ENCODE results near the gene BABAM2. TPM values are rescaled to one million over a fixed set of nuclear protein-coding genes. Genes with fewer than 3 reads are reported as not detected.

The BABAM2 gene
- total RNA-seq, 1 donor: 42.0 TPM

GRCh38 chr2:28030600-28030999 lies 140.1 kb downstream of the BABAM2 start:
- Histone ChIP-seq H3K27ac (ENCODE audit: low read depth, low read length) (peak overlapping the region; percentile 5), H3K9me3 (ENCODE audit: low read depth, low read length) (no peaks in the 10 kb centered on the region), H2AFZ (ENCODE audit: low read length) (no peak overlapping the region), H3K36me3 (ENCODE audit: insufficient read depth, low read length) (no peaks in the 10 kb centered on the region), H3K4me1 (ENCODE audit: insufficient read depth, low read length) (peaks cover 3% of the 10 kb centered on the region), H3K4me3 (ENCODE audit: insufficient read depth, low read length) (no peak overlapping the region), H4K20me1 (ENCODE audit: insufficient read depth, low read length) (no peaks in the 10 kb centered on the region), H3K27me3 (ENCODE audit: insufficient read depth, low read length) (no peaks in the 10 kb centered on the region), H3K4me2 (ENCODE audit: insufficient read depth, low read length) (no peak overlapping the region), H3K79me2 (ENCODE audit: insufficient read depth, low read length) (no peaks in the 10 kb centered on the region)
- TF ChIP-seq, protein P1, sequence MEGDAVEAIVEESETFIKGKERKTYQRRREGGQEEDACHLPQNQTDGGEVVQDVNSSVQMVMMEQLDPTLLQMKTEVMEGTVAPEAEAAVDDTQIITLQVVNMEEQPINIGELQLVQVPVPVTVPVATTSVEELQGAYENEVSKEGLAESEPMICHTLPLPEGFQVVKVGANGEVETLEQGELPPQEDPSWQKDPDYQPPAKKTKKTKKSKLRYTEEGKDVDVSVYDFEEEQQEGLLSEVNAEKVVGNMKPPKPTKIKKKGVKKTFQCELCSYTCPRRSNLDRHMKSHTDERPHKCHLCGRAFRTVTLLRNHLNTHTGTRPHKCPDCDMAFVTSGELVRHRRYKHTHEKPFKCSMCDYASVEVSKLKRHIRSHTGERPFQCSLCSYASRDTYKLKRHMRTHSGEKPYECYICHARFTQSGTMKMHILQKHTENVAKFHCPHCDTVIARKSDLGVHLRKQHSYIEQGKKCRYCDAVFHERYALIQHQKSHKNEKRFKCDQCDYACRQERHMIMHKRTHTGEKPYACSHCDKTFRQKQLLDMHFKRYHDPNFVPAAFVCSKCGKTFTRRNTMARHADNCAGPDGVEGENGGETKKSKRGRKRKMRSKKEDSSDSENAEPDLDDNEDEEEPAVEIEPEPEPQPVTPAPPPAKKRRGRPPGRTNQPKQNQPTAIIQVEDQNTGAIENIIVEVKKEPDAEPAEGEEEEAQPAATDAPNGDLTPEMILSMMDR (IDR thresholded peaks at IDR 0.05; ENCODE audit: extremely low read depth, low read depth, low read length): no peak
- DNase-seq (ENCODE audit: insufficient read length, low spot score, missing footprints): no peak

DNA sequence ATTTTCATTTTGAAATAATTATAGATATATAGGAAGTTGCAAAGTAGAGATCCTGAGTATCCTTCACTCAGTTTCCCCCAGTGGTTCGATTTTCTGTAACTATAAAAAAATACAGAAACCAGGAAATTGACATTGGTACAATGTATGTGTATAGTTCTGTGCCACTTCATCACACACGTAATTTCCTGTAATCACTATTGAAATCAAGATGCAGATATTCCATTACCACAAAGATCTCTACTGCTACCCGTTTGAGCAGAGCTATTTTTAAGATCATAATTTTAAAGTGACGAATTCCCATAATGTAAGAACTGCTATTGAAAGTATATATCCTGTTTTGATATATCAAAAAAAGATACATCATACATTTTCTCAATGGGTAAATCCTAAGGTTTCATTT lies 142.3 kb downstream of the BABAM2 start:
- TF ChIP-seq, protein P1 (IDR thresholded peaks at IDR 0.05; ENCODE audit: extremely low read depth, low read depth, low read length): no peak
- no peak overlapping the region for H3K4me2 ChIP-seq (ENCODE audit: insufficient read depth, low read length)
- H4K20me1 ChIP-seq (ENCODE audit: insufficient read depth, low read length): no peaks in the 10 kb centered on the region
- no peak overlapping the region for H3K27ac ChIP-seq (ENCODE audit: low read depth, low read length)
- H2AFZ ChIP-seq (ENCODE audit: low read length): no peak overlapping the region
- no peaks in the 10 kb centered on the region for H3K9me3 ChIP-seq (ENCODE audit: low read depth, low read length)
- H3K4me3 ChIP-seq (ENCODE audit: insufficient read depth, low read length): no peak overlapping the region
- H3K79me2 ChIP-seq (ENCODE audit: insufficient read depth, low read length): no peaks in the 10 kb centered on the region
- H3K36me3 ChIP-seq (ENCODE audit: insufficient read depth, low read length): no peaks in the 10 kb centered on the region
- DNase-seq (ENCODE audit: insufficient read length, low spot score, missing footprints): no peak
- H3K27me3 ChIP-seq (ENCODE audit: insufficient read depth, low read length): no peaks in the 10 kb centered on the region
- H3K4me1 ChIP-seq (ENCODE audit: insufficient read depth, low read length): peaks cover 3% of the 10 kb centered on the region

DNA sequence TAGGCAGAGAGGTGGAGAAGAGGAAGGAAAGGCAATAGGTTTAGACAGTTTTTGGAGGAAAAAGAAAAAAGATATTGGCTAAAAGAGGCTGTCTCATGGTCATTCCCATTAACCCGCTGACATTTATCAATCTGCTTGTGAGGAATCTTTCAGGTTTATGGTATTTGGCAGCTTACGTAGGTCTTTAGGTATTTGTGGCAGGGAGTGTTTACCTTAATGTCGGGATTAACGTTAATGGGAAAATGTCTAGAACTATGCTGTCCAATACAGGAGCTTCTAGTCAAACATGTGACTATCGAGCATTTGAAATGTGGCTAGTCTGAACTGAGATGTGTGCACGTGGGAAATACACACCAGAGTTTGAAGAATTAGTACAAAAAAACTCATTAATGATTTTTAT lies 144.2 kb downstream of the BABAM2 start:
- no peak overlapping the region for H2AFZ ChIP-seq (ENCODE audit: low read length)
- no peak for DNase-seq (ENCODE audit: insufficient read length, low spot score, missing footprints)
- no peaks in the 10 kb centered on the region for H3K27me3 ChIP-seq (ENCODE audit: insufficient read depth, low read length)
- no peak overlapping the region for H3K4me3 ChIP-seq (ENCODE audit: insufficient read depth, low read length)
- TF ChIP-seq, protein P1 (IDR thresholded peaks at IDR 0.05; ENCODE audit: extremely low read depth, low read depth, low read length): no peak
- H3K4me1 ChIP-seq (ENCODE audit: insufficient read depth, low read length): peaks cover 3% of the 10 kb centered on the region
- no peak overlapping the region for H3K27ac ChIP-seq (ENCODE audit: low read depth, low read length)
- H3K36me3 ChIP-seq (ENCODE audit: insufficient read depth, low read length): no peaks in the 10 kb centered on the region
- H4K20me1 ChIP-seq (ENCODE audit: insufficient read depth, low read length): no peaks in the 10 kb centered on the region
- no peak overlapping the region for H3K4me2 ChIP-seq (ENCODE audit: insufficient read depth, low read length)
- no peaks in the 10 kb centered on the region for H3K79me2 ChIP-seq (ENCODE audit: insufficient read depth, low read length)
- no peaks in the 10 kb centered on the region for H3K9me3 ChIP-seq (ENCODE audit: low read depth, low read length)

DNA sequence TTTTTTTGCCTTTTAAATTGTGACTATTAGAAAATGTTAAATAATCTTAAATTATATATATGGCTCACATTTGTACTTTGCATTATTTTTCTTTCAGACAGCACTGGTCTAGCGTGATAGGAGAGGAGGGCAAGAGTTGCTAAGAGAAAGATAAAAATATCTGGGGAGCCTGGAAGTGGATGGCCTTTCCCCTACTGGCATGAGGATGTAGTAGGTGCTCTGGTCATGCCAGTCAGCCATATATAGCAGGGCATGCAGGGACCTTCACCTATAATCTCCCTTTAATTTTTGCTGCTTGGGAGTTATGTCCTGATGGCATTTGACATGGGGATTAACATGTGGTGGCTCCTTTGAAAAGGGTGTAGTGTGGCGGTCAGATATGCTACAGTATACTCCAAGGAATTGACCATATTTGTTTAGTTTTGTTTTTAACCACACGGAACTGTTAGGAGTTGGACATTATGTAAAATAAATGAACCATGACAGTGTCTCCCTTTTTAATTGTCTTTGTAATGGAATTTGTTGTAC lies 144.7 kb downstream of the BABAM2 start:
- H3K36me3 ChIP-seq (ENCODE audit: insufficient read depth, low read length): no peaks in the 10 kb centered on the region
- no peaks in the 10 kb centered on the region for H3K79me2 ChIP-seq (ENCODE audit: insufficient read depth, low read length)
- peaks cover 3% of the 10 kb centered on the region for H3K4me1 ChIP-seq (ENCODE audit: insufficient read depth, low read length)
- TF ChIP-seq, protein P1 (IDR thresholded peaks at IDR 0.05; ENCODE audit: extremely low read depth, low read depth, low read length): no peak
- no peaks in the 10 kb centered on the region for H3K27me3 ChIP-seq (ENCODE audit: insufficient read depth, low read length)
- H3K4me2 ChIP-seq (ENCODE audit: insufficient read depth, low read length): no peak overlapping the region
- H2AFZ ChIP-seq (ENCODE audit: low read length): no peak overlapping the region
- no peak for DNase-seq (ENCODE audit: insufficient read length, low spot score, missing footprints)
- no peaks in the 10 kb centered on the region for H4K20me1 ChIP-seq (ENCODE audit: insufficient read depth, low read length)
- no peak overlapping the region for H3K4me3 ChIP-seq (ENCODE audit: insufficient read depth, low read length)
- H3K27ac ChIP-seq (ENCODE audit: low read depth, low read length): no peak overlapping the region
- no peaks in the 10 kb centered on the region for H3K9me3 ChIP-seq (ENCODE audit: low read depth, low read length)

Data from osteoblast (primary cell).